HepG2 (cell line): ENCODE data around the gene KRTDAP. TPM values are rescaled to one million over a fixed set of nuclear protein-coding genes. Genes with fewer than 3 reads are reported as not detected.

Experiments used
- FOXA3 ChIP-seq: IDR thresholded peaks from 2 replicates; pipeline ENCODE4 v1.6.1; 2016; ENCODE audit warnings: missing genetic modification reagents, missing compliant biosample characterization
- HNF4A ChIP-seq: sonication (generic); formaldehyde crosslinking; IDR thresholded peaks from 2 replicates; pipeline ENCODE4 v1.4.0; 2020; ENCODE audit warnings: missing genetic modification reagents
- MIER3 ChIP-seq: IDR thresholded peaks from 2 replicates; pipeline ENCODE4 v1.6.1; 2016; ENCODE audit warnings: missing compliant biosample characterization, borderline replicate concordance
- MYC ChIP-seq: sonication (generic); formaldehyde crosslinking; IDR thresholded peaks from 2 replicates; pipeline ENCODE4 v1.9.0; 2021; ENCODE audit warnings: missing genetic modification reagents, borderline replicate concordance
- NONO ChIP-seq, 2 experiments: fragments of 450-650 bp in 1 of 2; sonication (generic) in 1 of 2; formaldehyde crosslinking in 1 of 2; IDR thresholded peaks in 1 of 2; conservative IDR thresholded peaks in 1 of 2; 2 replicates each; pipeline versions ENCODE4 v1.6.1 to v1.8.0; 2017 to 2022; ENCODE audit warnings: mild to moderate bottlenecking in 1 of 2, missing genetic modification reagents in 1 of 2, moderate library complexity in 1 of 2
- POGZ ChIP-seq: sonication (generic); formaldehyde crosslinking; IDR thresholded peaks from 2 replicates; pipeline ENCODE4 v1.4.0; 2020; ENCODE audit warnings: mild to moderate bottlenecking, missing genetic modification reagents
- SMC3 ChIP-seq: IDR thresholded peaks from 2 replicates; pipeline ENCODE4 v1.6.1; 2011; ENCODE audit warnings: low read length, improper control_type of control experiment
- ZNF274 ChIP-seq: sonication (generic); formaldehyde crosslinking; IDR thresholded peaks from 2 replicates; pipeline ENCODE4 v1.5.1; 2020; ENCODE audit warnings: mild to moderate bottlenecking, missing genetic modification reagents
- ZNF414 ChIP-seq: sonication (generic); formaldehyde crosslinking; IDR thresholded peaks from 2 replicates; pipeline ENCODE4 v1.5.0; 2020; ENCODE audit warnings: missing genetic modification reagents
- polyA plus RNA-seq, 8 experiments: library from polyadenylated mRNA; depleted of rRNA in 3 of 8; stranded (reverse) in 7 of 8; unstranded in 1 of 8; fragments of >200 nt; fragmentation: Illumina TruSeq in 4 of 8; extraction: Trizol in 4 of 8; gene quantifications; 2 replicates each; pipeline versions ENCODE4 v1.2.1 to v1.2.3, GENCODE V29; 2011 to 2016; ENCODE audit warnings: low read depth in 4 of 8, missing spikeins in 1 of 8, mixed read lengths in 1 of 8; ENCODE audit not compliant: insufficient read depth in 1 of 8
- total RNA-seq, 5 experiments: library from RNA; depleted of rRNA; stranded (reverse); fragments of >200 nt; fragmentation: Illumina TruSeq; extraction: Trizol; gene quantifications; 2 replicates each; pipeline ENCODE4 v1.2.3, GENCODE V29; 2016; ENCODE audit warnings: low read depth in 1 of 5
- TF ChIP-seq, protein P1 (sequence below): sonication (generic); formaldehyde crosslinking; IDR thresholded peaks from 2 replicates; pipeline ENCODE4 v1.5.0; 2020; ENCODE audit warnings: mild to moderate bottlenecking, missing genetic modification reagents, borderline replicate concordance

Gene KRTDAP
- total and polyA plus RNA-seq, 2 of the 13 experiments (the other 11 are each of a cell fraction or from before 2014, with no cell fraction given) = 0.86 to 1.5 TPM

DNA sequence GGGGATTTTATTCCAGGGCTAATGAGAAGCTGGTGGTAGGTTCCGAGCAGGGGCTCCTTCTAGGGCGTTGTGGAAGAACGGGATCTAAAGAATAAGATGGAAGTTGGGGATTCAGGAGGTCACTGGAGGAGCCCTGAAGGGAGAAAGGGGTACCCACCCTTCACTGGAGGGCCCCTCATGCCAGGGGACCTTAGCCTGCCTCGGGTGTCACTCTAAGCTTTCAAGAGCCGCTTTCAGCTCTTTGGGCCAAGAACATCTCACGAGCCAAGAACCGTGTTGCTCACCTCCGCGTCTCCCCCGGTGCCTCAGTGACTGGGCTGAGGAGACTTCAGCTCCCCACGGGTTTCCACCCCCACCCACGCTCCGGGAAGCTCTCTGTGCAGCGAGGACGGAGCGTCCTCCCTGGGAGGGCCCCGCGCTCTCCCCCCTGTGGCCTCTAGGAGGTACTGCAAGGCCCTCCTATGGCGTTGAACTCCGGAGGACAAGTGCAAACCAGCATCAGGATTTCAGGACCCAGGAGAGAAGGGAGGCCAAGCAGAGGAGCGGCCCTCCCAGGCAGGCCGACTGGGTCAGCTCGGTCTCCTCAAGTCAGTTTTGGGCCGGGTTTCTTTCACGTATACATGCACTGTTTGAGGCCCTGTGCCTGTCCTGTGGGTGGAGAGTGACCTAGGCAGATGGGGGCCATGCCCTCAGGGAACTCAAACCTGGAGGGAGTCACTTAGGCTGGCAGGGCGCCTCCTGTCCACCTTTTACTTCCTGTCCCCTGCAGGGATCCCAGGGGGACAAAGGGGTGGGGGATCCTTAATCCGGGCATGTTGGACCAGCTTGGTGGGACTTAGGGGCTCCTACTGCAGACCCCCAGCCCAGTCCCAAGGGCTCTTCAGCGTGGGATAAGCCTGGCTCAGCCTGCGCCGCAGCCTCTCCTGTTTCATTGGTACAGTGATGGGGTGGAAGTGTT lies 5.1 kb upstream of the KRTDAP start (continued):
- 0 out of 2 replicates have a peak, but pooled peaks have one; percentile 42 for TF ChIP-seq MYC (CRISPR knock-in tag)
- TF ChIP-seq ZNF414 (CRISPR knock-in tag) = 0 out of 2 replicates have a peak, but pooled peaks have one; percentile 62
- TF ChIP-seq FOXA3 (CRISPR knock-in tag) = 0 out of 2 replicates have a peak, but pooled peaks have one; percentile 9
- TF ChIP-seq NONO (IDR thresholded peaks at IDR 0.05) = no peak
- TF ChIP-seq NONO (CRISPR knock-in tag; conservative IDR thresholded peaks at IDR 0.05) = 0 out of 2 replicates have a peak, but pooled peaks have one; percentile 26
- TF ChIP-seq POGZ (CRISPR knock-in tag) = 0 out of 2 replicates have a peak, but pooled peaks have one; percentile 44
- TF ChIP-seq, protein P1, sequence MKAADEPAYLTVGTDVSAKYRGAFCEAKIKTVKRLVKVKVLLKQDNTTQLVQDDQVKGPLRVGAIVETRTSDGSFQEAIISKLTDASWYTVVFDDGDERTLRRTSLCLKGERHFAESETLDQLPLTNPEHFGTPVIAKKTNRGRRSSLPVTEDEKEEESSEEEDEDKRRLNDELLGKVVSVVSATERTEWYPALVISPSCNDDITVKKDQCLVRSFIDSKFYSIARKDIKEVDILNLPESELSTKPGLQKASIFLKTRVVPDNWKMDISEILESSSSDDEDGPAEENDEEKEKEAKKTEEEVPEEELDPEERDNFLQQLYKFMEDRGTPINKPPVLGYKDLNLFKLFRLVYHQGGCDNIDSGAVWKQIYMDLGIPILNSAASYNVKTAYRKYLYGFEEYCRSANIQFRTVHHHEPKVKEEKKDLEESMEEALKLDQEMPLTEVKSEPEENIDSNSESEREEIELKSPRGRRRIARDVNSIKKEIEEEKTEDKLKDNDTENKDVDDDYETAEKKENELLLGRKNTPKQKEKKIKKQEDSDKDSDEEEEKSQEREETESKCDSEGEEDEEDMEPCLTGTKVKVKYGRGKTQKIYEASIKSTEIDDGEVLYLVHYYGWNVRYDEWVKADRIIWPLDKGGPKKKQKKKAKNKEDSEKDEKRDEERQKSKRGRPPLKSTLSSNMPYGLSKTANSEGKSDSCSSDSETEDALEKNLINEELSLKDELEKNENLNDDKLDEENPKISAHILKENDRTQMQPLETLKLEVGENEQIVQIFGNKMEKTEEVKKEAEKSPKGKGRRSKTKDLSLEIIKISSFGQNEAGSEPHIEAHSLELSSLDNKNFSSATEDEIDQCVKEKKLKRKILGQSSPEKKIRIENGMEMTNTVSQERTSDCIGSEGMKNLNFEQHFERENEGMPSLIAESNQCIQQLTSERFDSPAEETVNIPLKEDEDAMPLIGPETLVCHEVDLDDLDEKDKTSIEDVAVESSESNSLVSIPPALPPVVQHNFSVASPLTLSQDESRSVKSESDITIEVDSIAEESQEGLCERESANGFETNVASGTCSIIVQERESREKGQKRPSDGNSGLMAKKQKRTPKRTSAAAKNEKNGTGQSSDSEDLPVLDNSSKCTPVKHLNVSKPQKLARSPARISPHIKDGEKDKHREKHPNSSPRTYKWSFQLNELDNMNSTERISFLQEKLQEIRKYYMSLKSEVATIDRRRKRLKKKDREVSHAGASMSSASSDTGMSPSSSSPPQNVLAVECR (CRISPR knock-in tag) = peak; percentile 42; the same call in 1 of the 2 replicates
- TF ChIP-seq ZNF274 (CRISPR knock-in tag) = peak; percentile 48; the same call in 1 of the 2 replicates
- peak; percentile 5; the same call in 1 of the 2 replicates for TF ChIP-seq HNF4A (CRISPR knock-in tag)
- peak; percentile 58; the same call in 1 of the 2 replicates for TF ChIP-seq SMC3
- TF ChIP-seq MIER3 (CRISPR knock-in tag) = 0 out of 2 replicates have a peak, but pooled peaks have one; percentile 44
